BE2C (cell line): ENCODE data around the gene PRPS1.
"Not testable (repeated sequence)": the region's sequence is repeated elsewhere in the genome, so short reads cannot be mapped to it uniquely, and the experiment has no call there.

Experiments
- DNase-seq: peaks from one replicate; pipeline ENCODE4 v3.0.0-alpha.2; 2020
- H3K27me3 ChIP-seq: fragments of 250-450 bp; sonication (Bioruptor Pico); 2 replicates; pipeline ENCODE4 v1.5.1; 2020; ENCODE audit warnings: mild to moderate bottlenecking
- H3K36me3 ChIP-seq: fragments of 250-450 bp; sonication (Bioruptor Pico); 2 replicates; pipeline ENCODE4 v1.5.1; 2020; ENCODE audit warnings: mild to moderate bottlenecking
- H3K4me1 ChIP-seq: fragments of 250-450 bp; sonication (Bioruptor Pico); 2 replicates; pipeline ENCODE4 v1.5.1; 2020
- H3K4me3 ChIP-seq: 2 replicates; pipeline ENCODE4 v1.5.1; 2011; ENCODE audit warnings: low read depth, low read length
- H3K9me3 ChIP-seq: fragments of 250-450 bp; sonication (Bioruptor Pico); 2 replicates; pipeline ENCODE4 v1.5.1; 2020
- CTCF ChIP-seq: IDR thresholded peaks from 2 replicates; pipeline ENCODE4 v1.5.1; 2012; ENCODE audit warnings: mild to moderate bottlenecking, low read depth, low read length

PRPS1 gene

DNA sequence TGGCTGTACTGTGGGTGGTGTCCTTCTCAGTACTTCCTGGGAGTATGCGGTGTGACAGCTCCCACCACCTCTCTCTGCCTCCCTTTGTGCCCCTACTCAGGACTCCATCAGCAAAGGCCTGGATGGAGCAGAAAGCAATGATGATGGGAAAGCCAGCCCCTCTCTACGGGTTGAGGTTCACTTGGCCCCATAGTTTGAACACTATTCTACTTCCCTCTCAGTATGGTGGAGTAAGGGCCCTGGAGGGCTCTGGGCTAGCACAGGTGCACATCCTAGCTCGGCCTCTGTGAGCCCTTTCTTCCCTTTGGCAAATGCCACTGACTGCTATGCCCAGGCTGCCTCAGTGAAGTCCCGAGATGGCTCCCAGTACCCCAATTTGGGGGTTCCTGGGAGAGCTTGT, 31.0 kb downstream of the PRPS1 start:
- H3K27me3 ChIP-seq, result no peaks in the 10 kb centered on the region
- no peaks in the 10 kb centered on the region for H3K9me3 ChIP-seq
- DNase-seq, result no peak
- peaks cover 6% of the 10 kb centered on the region; the same call in 1 of the 2 replicates for H3K4me1 ChIP-seq
- H3K4me3 ChIP-seq, result no peak overlapping the region
- no peaks in the 10 kb centered on the region for H3K36me3 ChIP-seq
- TF ChIP-seq CTCF, result no peak

- Histone ChIP-seq H3K4me3 (no peak overlapping the region), H3K36me3 (no peaks in the 10 kb centered on the region), H3K27me3 (no peaks in the 10 kb centered on the region), H3K4me1 (peaks cover 5% of the 10 kb centered on the region; the same call in 1 of the 2 replicates), H3K9me3 (no peaks in the 10 kb centered on the region)
- DNase-seq, result no peak
- TF ChIP-seq CTCF, result peak; percentile 67
Observed at GRCh38 chrX:107659768-107660167, 31.5 kb downstream of the PRPS1 start.

DNA sequence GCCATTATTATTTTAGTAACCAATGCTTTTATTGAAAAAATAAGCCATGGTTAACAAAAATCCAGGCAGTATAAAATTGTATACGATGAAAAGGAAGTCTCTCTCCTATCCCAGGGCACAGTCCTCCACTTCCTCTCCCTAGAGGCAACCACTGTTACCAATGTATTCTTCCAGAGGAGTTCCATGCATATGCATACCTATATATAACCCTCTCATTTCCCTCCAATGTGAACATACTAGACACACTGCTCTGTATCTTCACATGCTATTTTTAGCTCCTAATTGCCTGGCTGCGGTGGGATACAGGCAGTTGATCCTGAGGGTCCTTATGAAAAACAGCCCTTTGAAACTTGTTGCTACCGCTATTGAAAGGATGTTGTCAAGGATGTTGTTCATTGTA, 33.8 kb downstream of the PRPS1 start:
- no peaks in the 10 kb centered on the region for H3K27me3 ChIP-seq

DNA sequence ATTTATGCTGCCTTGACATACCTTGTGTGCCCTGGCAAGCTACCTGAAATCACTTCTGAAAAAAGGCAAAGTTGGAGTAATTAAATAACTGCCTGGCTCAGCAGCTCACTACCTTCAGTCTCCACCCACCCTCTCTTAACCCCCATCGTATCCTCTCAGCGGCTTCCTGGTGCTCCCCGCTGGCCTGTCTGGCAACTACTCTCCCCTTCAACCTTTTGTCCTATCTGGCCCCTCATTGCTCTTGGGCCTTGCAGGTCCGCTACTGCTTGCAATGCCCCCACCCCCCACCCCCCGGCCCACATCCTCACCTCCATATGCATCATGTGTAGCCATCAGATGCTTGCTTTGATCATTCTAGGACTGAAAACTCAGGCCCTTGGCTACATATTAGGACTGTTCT, 34.5 kb downstream of the PRPS1 start:
- Histone ChIP-seq H3K4me1 (no peaks in the 10 kb centered on the region), H3K36me3 (no peaks in the 10 kb centered on the region), H3K27me3 (no peaks in the 10 kb centered on the region), H3K9me3 (no peaks in the 10 kb centered on the region), H3K4me3 (no peak overlapping the region)
- TF ChIP-seq CTCF, result no peak
- DNase-seq, result no peak

More for the DNA sequence above, 33.8 kb downstream of the PRPS1 start:
- H3K4me1 ChIP-seq, result no peaks in the 10 kb centered on the region
- H3K36me3 ChIP-seq, result no peaks in the 10 kb centered on the region
- TF ChIP-seq CTCF, result no peak
- no peak for DNase-seq
- H3K4me3 ChIP-seq, result no peak overlapping the region
- no peaks in the 10 kb centered on the region for H3K9me3 ChIP-seq

DNA sequence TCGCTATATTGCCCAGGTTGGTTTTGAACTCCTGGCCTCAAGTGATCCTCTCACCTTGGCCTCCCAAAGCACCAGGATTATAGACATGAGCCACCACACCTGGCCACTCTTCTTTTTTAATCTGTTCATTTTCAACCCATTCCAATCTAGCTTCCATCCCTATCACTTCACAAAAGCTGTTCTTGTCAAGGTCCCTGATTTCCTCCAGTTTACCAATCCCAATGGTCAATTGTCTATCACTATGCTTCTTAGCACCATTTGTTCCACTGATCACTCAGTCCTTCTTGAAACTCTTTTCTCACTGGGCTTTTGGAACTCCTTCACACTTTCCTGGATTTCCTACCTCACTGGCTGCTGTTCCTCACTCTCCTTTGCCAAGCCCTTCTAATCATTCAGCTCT, 38.6 kb downstream of the PRPS1 start:
- H3K4me1 ChIP-seq, result no peaks in the 10 kb centered on the region
- H3K27me3 ChIP-seq, result no peaks in the 10 kb centered on the region
- H3K9me3 ChIP-seq, result no peaks in the 10 kb centered on the region
- H3K36me3 ChIP-seq, result no peaks in the 10 kb centered on the region
- no peak for TF ChIP-seq CTCF
- no peak for DNase-seq
- no peak overlapping the region for H3K4me3 ChIP-seq

DNA sequence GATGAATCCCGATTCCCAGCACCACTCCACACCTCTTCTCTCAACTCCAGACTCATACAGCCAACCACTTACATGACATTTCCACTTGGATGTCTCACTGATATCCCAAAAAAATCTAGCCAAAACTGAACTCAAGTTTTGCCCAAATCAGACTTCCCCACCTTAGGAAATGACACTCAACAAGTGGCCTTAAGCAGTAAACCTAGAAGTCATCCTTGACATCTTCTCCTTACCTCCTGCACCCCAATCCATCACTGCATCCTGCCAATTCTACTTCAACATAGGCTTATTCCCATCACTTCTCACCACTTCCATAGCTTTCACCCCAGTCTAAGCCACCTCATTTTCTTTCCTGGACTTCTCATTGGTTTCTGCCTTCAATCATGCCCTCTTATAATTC, 39.1 kb downstream of the PRPS1 start:
- DNase-seq, result no peak
- H3K36me3 ChIP-seq, result no peaks in the 10 kb centered on the region
- H3K4me1 ChIP-seq, result no peaks in the 10 kb centered on the region
- no peaks in the 10 kb centered on the region for H3K9me3 ChIP-seq
- no peak for TF ChIP-seq CTCF
- H3K4me3 ChIP-seq, result no peak overlapping the region
- H3K27me3 ChIP-seq, result no peaks in the 10 kb centered on the region

DNA sequence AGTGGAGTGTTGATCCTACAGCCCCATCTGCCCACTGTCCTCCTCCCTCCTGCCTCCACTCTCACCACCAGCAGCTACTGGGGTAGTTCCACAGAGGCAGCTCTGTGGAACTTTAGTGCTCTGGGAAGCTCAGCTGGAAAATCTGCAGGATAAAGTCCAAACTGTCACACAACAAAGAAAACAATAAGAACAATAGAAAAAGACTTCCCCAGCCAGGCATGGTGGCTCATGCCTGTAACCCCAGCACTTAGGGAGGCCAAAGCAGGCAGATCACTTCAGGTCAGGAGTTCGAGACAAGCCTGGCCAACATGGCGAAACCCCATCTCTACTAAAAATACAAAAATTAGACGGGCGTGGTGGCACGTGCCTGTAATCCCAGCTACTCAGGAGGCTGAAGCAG, 40.4 kb downstream of the PRPS1 start:
- not testable (repeated sequence) for H3K4me1 ChIP-seq, DNase-seq, H3K9me3 ChIP-seq, H3K36me3 ChIP-seq, H3K27me3 ChIP-seq, H3K4me3 ChIP-seq
